ENCODE results near the gene STMN3.
A peak's percentile ranks its signal among the peaks of the same experiment; 100 is the strongest.
"Not testable (repeated sequence)": the region's sequence is repeated elsewhere in the genome, so short reads cannot be mapped to it uniquely, and the experiment has no call there.

The STMN3 gene

DNA sequence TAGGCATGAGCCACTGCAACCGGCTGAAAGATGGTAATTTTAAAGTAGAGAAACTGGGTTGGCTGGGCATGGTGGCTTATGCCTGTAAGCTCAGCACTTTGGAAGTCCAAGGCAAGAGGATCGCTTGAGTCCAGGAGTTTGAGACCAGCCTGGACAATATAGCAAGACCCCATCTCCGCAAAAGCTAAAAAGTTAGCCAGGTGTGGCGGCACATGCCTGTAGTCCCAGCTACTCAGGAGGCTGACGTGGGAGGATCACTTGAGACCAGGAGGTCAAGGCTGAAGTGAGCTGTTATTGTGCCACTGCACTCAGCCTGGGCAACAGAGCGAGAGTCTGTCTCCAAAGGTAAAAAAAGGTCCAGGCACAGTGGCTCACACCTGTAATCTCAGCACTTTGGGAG is 22.3 kb downstream of the STMN3 start:
- not testable (repeated sequence) for DNase-seq

DNA sequence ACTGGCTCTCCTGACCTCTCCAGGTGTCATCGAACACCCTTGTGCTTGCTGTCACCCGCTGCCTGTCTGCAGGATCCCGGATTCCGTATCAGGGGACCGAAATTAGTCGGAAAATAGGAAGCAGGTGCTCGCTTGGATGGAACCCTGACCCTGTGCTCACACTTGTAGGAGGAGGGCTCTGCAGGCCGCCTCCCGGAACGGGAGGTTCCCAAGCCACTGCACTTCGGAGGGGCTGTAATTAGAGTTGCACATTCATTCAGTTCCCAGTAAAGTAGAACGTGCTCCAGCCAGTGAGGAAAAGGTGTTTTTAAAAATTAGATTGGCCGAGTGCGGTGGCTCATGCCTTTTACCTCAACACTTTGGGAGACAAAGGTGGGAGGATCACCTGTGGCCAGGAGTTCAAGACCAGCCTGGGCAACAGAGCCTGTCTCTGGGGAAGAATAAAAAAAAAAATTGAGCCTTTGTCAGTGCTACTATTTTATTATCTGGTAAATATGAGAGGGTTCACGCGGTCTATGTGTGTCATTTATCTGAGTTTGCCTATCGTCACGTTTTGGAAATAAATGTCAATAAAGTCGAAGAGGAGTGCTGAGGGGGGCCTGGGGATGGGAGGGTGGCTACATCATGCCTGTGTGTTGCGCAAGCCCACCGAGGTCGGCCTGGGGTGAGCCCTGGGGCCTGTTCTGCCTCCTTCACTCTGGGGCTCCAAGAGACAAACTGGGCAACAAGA is 24.8 kb downstream of the STMN3 start:
- DNase-seq, result peak; percentile 62

- DNase-seq, result no peak
Measured at GRCh38 chr20:63627751-63628245, 25.4 kb downstream of the STMN3 start.

DNA sequence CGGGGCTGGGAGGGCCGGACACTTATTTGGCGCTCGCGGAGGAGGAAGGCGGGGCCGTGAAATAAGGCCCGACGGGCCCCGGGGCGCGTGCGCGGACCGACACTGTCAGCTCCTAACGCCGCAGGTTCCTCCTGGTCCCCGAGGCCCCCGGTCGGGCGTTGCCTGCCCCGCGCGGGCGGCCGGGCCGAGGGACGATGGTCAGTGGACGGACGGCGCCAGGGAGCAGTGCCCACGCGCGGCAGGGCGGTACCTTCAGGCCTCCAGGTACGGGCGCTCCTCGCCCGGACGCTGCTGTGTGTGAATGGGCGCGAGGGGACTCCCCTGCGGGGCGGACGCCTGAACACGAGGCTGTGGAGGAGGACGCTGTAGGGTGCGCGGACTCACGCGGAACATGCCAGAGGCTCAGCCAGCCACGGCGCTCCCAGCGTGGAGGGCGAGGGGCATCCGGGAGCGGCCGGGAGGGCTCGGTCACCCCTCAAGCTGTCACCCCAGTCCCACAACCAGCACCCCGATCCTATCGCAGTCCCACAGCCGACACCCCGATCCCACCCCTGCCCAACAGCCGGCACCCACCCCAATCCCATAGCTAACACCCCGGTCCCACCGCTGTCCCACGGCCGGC is 26.0 kb downstream of the STMN3 start:
- peak; percentile 94 for DNase-seq

DNA sequence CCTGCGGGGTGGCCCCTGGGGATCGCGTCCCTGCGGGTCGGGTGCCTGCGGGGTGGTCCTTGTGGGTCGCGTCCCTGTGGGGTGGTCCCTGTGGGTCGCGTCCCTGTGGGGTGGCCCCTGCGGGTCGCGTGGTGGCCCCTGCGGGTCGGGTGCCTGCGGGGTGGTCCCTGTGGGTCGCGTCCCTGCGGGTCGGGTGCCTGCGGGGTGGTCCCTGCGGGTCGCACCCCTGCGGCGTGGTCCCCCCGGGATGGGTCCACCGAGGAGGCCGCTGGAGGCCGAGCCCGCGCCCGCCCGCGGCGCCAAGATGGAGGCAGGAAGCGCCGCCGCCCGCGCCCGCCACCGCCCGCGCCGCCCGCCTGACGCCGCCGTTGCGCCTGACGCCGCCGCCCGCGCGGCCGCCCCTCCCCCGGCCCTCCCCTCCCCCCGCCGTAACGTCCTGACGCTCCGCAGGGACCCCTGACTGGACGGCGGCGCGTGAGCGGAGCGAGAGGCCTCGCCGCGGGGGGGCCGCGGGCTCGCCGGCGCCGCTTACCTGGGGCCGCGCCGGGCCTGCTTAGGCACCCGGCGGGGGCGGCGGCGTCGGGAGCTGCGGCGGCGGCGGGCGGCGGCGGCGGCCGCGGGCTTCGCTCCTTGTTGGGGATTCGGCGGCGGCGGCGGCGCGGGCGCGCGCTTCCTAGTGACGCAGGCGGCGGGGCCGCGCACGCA is 26.6 kb downstream of the STMN3 start, which contains the start of gene GMEB2:
Gene GMEB2 (minus strand): TSS at position 678 of the 705 bp plus-strand sequence. CDS start 7,704 bp downstream, outside the sequence.
- no peak for DNase-seq

- DNase-seq, result peak; percentile 41
Measured at GRCh38 chr20:63625771-63626423, 27.3 kb downstream of the STMN3 start.

DNA sequence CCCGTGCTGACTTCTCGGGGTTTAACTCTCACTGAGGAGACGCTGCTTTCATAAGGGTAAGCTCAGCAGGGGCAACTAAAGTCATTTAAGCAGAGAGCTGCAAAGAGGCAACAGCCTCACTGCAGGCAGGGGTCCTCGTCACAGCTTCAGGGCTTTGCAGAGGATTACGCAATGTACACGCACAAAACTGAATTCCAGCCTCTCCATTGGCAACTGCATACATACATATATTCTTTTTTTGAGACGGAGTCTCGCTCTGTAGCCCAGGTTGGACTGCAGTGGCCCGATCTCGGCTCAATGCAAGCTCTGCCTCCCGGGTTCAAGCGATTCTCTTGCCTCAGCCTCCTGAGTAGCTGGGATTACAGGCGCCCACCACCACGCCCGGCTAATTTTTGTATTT is 28.7 kb downstream of the STMN3 start:
- no peak for DNase-seq

GRCh38 chr20:63622732-63623131 is 30.5 kb downstream of the STMN3 start:
- no peak for DNase-seq

DNA sequence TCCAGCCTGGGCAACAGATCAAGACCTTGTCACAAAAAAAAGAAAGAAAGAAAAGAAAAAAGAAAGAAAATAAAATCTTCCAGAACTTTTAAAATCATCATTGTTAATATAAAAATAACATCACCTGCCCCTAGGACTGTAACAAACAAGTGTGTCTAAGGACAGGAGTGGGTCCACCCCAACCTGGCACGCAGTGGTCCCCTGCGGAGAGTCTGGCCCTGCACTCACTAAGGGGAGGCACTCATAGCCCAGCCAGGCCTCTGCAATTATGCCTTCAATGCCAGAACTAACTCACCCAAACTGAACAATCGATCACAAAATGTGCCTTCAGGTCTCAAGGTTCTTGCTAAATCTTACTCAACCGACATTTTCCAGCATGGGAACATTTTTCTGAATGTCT is 31.1 kb downstream of the STMN3 start:
- no peak for DNase-seq

DNA sequence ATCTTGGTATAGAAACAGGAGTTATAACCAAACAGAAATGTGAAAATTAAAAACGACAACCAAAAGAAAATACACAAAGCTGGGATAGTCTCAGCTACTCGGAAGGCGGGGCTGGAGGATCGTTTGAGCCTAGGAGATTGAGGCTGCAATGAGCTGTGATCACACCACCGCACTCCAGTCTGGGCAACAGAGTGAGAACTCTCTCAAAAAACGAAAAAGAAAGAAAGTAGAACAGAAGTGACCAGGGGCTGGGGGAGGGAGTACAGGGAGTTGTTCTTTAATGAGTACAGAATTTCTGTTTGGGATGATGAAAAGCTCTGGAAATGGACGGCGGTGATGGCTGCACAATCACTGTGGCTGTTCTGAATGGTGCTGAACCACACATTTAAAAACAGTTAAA is 32.2 kb downstream of the STMN3 start:
- no peak for DNase-seq

- DNase-seq, result no peak
Measured at GRCh38 chr20:63619505-63619904, 33.7 kb downstream of the STMN3 start.

GRCh38 chr20:63619086-63619485 is 34.1 kb downstream of the STMN3 start:
- no peak for DNase-seq

GRCh38 chr20:63618291-63618980 is 34.8 kb downstream of the STMN3 start:
- DNase-seq, result no peak

DNA sequence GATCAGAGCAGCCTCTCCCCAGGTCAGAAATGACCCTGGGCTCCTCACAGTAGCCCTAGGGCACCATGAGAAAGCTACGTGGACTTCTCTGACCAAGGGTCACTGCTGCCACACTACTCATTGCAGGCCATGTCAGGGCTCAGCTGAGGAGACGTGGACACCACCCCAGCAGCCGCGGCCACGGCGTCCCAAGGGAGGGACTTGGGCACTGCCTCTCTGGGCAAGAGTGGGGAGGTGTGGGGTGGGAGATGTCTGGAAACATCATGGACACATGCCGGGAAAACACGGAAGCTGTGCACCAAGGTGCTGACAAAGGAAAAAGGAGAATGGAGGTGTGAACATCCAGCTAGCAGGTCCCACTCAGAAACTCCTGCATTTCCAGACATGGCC is 35.4 kb downstream of the STMN3 start:
- no peak for DNase-seq

GRCh38 chr20:63617092-63617875 is 35.9 kb downstream of the STMN3 start:
- DNase-seq, result no peak

GRCh38 chr20:63613863-63614594 is 39.2 kb downstream of the STMN3 start:
- DNase-seq, result not testable (repeated sequence)

GRCh38 chr20:63612276-63612931 is 40.8 kb downstream of the STMN3 start:
- DNase-seq, result peak; percentile 66

DNA sequence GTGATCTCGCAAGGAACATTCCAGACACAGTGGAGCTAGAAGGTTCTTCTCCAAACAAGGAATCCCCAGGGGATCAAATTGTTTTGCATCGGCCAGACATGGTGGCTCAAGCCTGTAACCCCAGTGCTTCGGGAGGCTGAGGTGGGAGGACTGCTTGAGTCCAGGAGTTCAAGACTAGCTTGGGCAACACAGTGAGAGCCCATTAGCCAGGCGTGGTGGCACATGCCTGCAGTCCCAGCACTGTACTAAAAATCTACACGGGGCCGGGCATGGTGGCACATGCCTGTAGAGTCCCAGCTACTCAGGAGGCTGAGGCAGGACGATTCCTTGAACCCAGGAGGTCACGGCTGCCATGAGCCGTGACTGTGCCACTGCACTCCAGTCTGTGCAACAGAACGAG is 41.6 kb downstream of the STMN3 start:
- no peak for DNase-seq

GRCh38 chr20:63610581-63611435 is 42.4 kb downstream of the STMN3 start:
- DNase-seq, result no peak

Data from CD4-positive, alpha-beta T cell treated with Interleukin-15 for 1 hour (primary cell).